ENCODE results near the gene RNF14.

- TF ChIP-seq JUN (CRISPR knock-in tag; IDR thresholded peaks at IDR 0.05) (no peak), ZNF416 (CRISPR knock-in tag; IDR thresholded peaks at IDR 0.05) (no peak), CTCF (IDR thresholded peaks at IDR 0.05) (peak; percentile 91), TP53 (CRISPR knock-in tag; IDR thresholded peaks at IDR 0.05) (0 out of 2 replicates have a peak, but pooled peaks have one; percentile 27), IRF2 (CRISPR knock-in tag; IDR thresholded peaks at IDR 0.05; ENCODE audit: borderline replicate concordance, low read depth) (no peak), FOXK1 (CRISPR knock-in tag; IDR thresholded peaks at IDR 0.05) (peak; percentile 55; the same call in 1 of the 2 replicates), NR1H2 (CRISPR knock-in tag; IDR thresholded peaks at IDR 0.05) (no peak), ESRRA (CRISPR knock-in tag; IDR thresholded peaks at IDR 0.05; ENCODE audit: borderline replicate concordance) (no peak)
Observed at GRCh38 chr5:141960449-141961323, 8.2 kb upstream of the RNF14 start.
